Smooth muscle cell (in vitro differentiated cells): ENCODE data around the gene WSCD2. TPM values are rescaled to one million over a fixed set of nuclear protein-coding genes. Genes with fewer than 3 reads are reported as not detected.

ENCODE experiments used
- DNase-seq: peaks from one replicate; lab custom pipeline; 2025; ENCODE audit not compliant: unreplicated experiment; lab: John Stamatoyannopoulos, UW
- H2AFZ ChIP-seq: fragments of 200-600 bp; sonication (generic); 2 replicates; pipeline ENCODE4 v1.6.0; 2016; ENCODE audit warnings: antibody characterized with exemption, low read depth, mild to moderate bottlenecking
- H3F3A ChIP-seq: fragments of 200-600 bp; sonication (generic); 2 replicates; pipeline ENCODE4 v1.6.0; 2017; ENCODE audit warnings: antibody characterized with exemption, low read depth
- H3K27ac ChIP-seq: fragments of 200-600 bp; sonication (generic); 2 replicates; pipeline ENCODE4 v1.5.1; 2016; ENCODE audit warnings: low read depth, mild to moderate bottlenecking
- H3K27me3 ChIP-seq: fragments of 200-600 bp; sonication (generic); 2 replicates; pipeline ENCODE4 v1.6.1; 2016; ENCODE audit warnings: low read depth, mild to moderate bottlenecking
- H3K36me3 ChIP-seq: fragments of 200-600 bp; sonication (generic); 2 replicates; pipeline ENCODE4 v1.5.1; 2016; ENCODE audit warnings: low read depth
- H3K4me1 ChIP-seq: fragments of 200-600 bp; sonication (generic); 2 replicates; pipeline ENCODE4 v1.5.1; 2016; ENCODE audit warnings: low read depth
- H3K4me2 ChIP-seq: fragments of 200-600 bp; sonication (generic); 2 replicates; pipeline ENCODE4 v1.6.0; 2016; ENCODE audit warnings: mild to moderate bottlenecking
- H3K4me3 ChIP-seq: fragments of 200-600 bp; sonication (generic); 2 replicates; pipeline ENCODE4 v1.5.1; 2016; ENCODE audit warnings: mild to moderate bottlenecking
- H3K79me2 ChIP-seq: fragments of 200-600 bp; sonication (generic); 2 replicates; pipeline ENCODE4 v1.6.0; 2016; ENCODE audit warnings: low read depth, mild to moderate bottlenecking
- H3K9ac ChIP-seq: fragments of 200-600 bp; sonication (generic); 2 replicates; pipeline ENCODE4 v1.6.0; 2016; ENCODE audit warnings: low read depth
- H3K9me3 ChIP-seq: fragments of 200-600 bp; sonication (generic); replicated peaks from 2 replicates; pipeline ENCODE4 v1.5.1; 2016; ENCODE audit warnings: low read depth
- H4K20me1 ChIP-seq: fragments of 200-600 bp; sonication (generic); 2 replicates; pipeline ENCODE4 v1.6.0; 2016; ENCODE audit warnings: low read depth
- WGBS: methylation state at CpG from one replicate; pipeline ENCODE4 v1.1.7; 2016; ENCODE audit warnings: low lambda C conversion rate; 5-methylcytosine and 5-hydroxymethylcytosine counted together
- polyA plus RNA-seq: library from polyadenylated mRNA; unstranded; fragments of >200 nt; fragmentation: Nextera tagmentation; extraction: Ambion mirVana; gene quantifications from 2 replicates; pipeline ENCODE4 v1.2.1, GENCODE V29; 2016
- total RNA-seq: library from RNA; depleted of rRNA; stranded (reverse); fragments of >200 nt; gene quantifications from 2 replicates; pipeline ENCODE4 v1.2.3, GENCODE V29; 2014
- TF ChIP-seq, protein P1 (sequence below): fragments of 200-600 bp; sonication (generic); IDR thresholded peaks from 2 replicates; pipeline ENCODE4 v1.5.1; 2017; ENCODE audit warnings: borderline replicate concordance, mild to moderate bottlenecking, antibody characterized with exemption; ENCODE audit not compliant: insufficient read depth, poor library complexity, severe bottlenecking

Gene WSCD2
- total and polyA plus RNA-seq, 2 experiments from 2014 or later = 0.13 TPM

DNA sequence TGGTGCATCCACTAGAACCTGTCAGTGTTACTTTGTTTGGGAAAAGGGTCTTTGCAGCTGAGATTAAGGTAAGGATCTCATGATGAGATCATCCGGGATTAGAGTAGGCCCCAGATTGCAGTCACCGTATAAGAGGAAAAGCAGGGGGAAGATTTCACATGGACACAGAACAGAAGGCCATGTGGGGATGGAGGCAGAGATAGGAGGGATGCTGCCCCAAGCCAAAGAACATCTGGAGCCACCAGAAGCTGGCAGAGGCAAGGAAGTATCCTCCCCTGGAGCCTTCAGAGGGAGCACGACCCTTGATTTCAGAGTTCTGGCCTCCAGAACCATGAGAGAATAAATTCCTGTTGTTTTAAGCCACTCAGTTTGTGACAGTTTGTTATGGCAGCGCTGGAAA is 170.4 kb downstream of the WSCD2 start:
- Histone ChIP-seq H3K27ac (no peak overlapping the region), H3K36me3 (no peaks in the 10 kb centered on the region), H3K79me2 (peaks cover 70% of the 10 kb centered on the region), H3F3A (peaks cover 8% of the 10 kb centered on the region), H3K9me3 (no peaks in the 10 kb centered on the region), H3K9ac (no peak overlapping the region), H3K4me1 (peaks cover 7% of the 10 kb centered on the region), H3K4me2 (no peak overlapping the region), H2AFZ (no peak overlapping the region), H4K20me1 (peaks cover 78% of the 10 kb centered on the region), H3K4me3 (no peak overlapping the region), H3K27me3 (no peaks in the 10 kb centered on the region)
- no peak for DNase-seq
- TF ChIP-seq, protein P1, sequence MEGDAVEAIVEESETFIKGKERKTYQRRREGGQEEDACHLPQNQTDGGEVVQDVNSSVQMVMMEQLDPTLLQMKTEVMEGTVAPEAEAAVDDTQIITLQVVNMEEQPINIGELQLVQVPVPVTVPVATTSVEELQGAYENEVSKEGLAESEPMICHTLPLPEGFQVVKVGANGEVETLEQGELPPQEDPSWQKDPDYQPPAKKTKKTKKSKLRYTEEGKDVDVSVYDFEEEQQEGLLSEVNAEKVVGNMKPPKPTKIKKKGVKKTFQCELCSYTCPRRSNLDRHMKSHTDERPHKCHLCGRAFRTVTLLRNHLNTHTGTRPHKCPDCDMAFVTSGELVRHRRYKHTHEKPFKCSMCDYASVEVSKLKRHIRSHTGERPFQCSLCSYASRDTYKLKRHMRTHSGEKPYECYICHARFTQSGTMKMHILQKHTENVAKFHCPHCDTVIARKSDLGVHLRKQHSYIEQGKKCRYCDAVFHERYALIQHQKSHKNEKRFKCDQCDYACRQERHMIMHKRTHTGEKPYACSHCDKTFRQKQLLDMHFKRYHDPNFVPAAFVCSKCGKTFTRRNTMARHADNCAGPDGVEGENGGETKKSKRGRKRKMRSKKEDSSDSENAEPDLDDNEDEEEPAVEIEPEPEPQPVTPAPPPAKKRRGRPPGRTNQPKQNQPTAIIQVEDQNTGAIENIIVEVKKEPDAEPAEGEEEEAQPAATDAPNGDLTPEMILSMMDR = no peak
- WGBS = 67% methylated on average over 4 of the region's 4 CpGs

Other genes with a start within 250 kb of the WSCD2 start
- gene CMKLR1, start 210.0 kb downstream of the WSCD2 start, total RNA-seq = 294 and 312 TPM in 2 replicates
- gene CMKLR1, start 210.0 kb downstream of the WSCD2 start, polyA plus RNA-seq = 111 and 179 TPM in 2 replicates